ENCODE data around the gene OR2AP1.
A peak's percentile ranks its signal among the peaks of the same experiment; 100 is the strongest.
"Not testable (repeated sequence)": the region's sequence is repeated elsewhere in the genome, so short reads cannot be mapped to it uniquely, and the experiment has no call there.

The OR2AP1 gene

GRCh38 chr12:55572168-55572567 lies at the start of gene OR2AP1:
OR2AP1 (plus strand) TSS chr12:55572468; CDS start chr12:55574415, 1,947 bp downstream.
- DNase-seq: no peak

GRCh38 chr12:55548235-55548634 lies 24.0 kb upstream of the OR2AP1 start:
- DNase-seq: not testable (repeated sequence)

GRCh38 chr12:55548756-55549155 lies 23.5 kb upstream of the OR2AP1 start:
- DNase-seq: no peak

- no peak for DNase-seq
These were observed 23.0 kb upstream of the OR2AP1 start, which contains the start of gene OR6C4 for GRCh38 chr12:55549302-55549701. OR6C4 (plus strand) TSS chr12:55549602; CDS start chr12:55551227, 1,625 bp downstream.

GRCh38 chr12:55554296-55554695 lies 18.0 kb upstream of the OR2AP1 start:
- no peak for DNase-seq

GRCh38 chr12:55570060-55570459 lies 2.2 kb upstream of the OR2AP1 start:
- not testable (repeated sequence) for DNase-seq

GRCh38 chr12:55570689-55571088 lies 1.6 kb upstream of the OR2AP1 start:
- DNase-seq: not testable (repeated sequence)

- no peak for DNase-seq
These were observed 9.8 kb downstream of the OR2AP1 start for GRCh38 chr12:55582066-55582465.

GRCh38 chr12:55585817-55586216 lies 13.5 kb downstream of the OR2AP1 start:
- DNase-seq: no peak

GRCh38 chr12:55590152-55590551 lies 17.9 kb downstream of the OR2AP1 start:
- not testable (repeated sequence) for DNase-seq

GRCh38 chr12:55607821-55608594 lies 35.7 kb downstream of the OR2AP1 start:
- no peak for DNase-seq

GRCh38 chr12:55610598-55610997 lies 38.3 kb downstream of the OR2AP1 start:
- DNase-seq: no peak

- DNase-seq: no peak
These were observed 40.4 kb downstream of the OR2AP1 start for GRCh38 chr12:55612646-55613045.

- DNase-seq: no peak
These were observed 42.5 kb downstream of the OR2AP1 start for GRCh38 chr12:55614764-55615163.

- peak; percentile 32 for DNase-seq
These were observed 47.3 kb downstream of the OR2AP1 start for GRCh38 chr12:55619354-55620138.

- no peak for DNase-seq
These were observed 51.8 kb downstream of the OR2AP1 start for GRCh38 chr12:55624056-55624455.
